GM18907 (cell line): ENCODE results near the gene MBD5.

Source experiments
- ATAC-seq: cut with Tn5 transposase; IDR thresholded peaks from one replicate; pipeline ENCODE4 v1.9.1; 2021; ENCODE audit warnings: mild to moderate bottlenecking, moderate library complexity; ENCODE audit not compliant: unreplicated experiment

MBD5 gene

GRCh38 chr2:148110184-148110583 is 89.3 kb downstream of the MBD5 start:
- ATAC-seq = peak; percentile 53

- no peak for ATAC-seq
These were observed 101.9 kb downstream of the MBD5 start for GRCh38 chr2:148122788-148123187.

GRCh38 chr2:148124271-148124670 is 103.4 kb downstream of the MBD5 start:
- ATAC-seq = no peak

- ATAC-seq = no peak
These were observed 109.7 kb downstream of the MBD5 start for GRCh38 chr2:148130581-148130980.

- no peak for ATAC-seq
These were observed 111.5 kb downstream of the MBD5 start for GRCh38 chr2:148132412-148132811.

GRCh38 chr2:148135705-148136104 is 114.8 kb downstream of the MBD5 start:
- ATAC-seq = no peak

- ATAC-seq = no peak
These were observed 115.5 kb downstream of the MBD5 start for GRCh38 chr2:148136441-148136840.

GRCh38 chr2:148161909-148162435 is 141.1 kb downstream of the MBD5 start:
- no peak for ATAC-seq

GRCh38 chr2:148162871-148163270 is 142.0 kb downstream of the MBD5 start:
- ATAC-seq = no peak

- ATAC-seq = no peak
These were observed 145.1 kb downstream of the MBD5 start for GRCh38 chr2:148165975-148166374.

- no peak for ATAC-seq
These were observed 146.4 kb downstream of the MBD5 start for GRCh38 chr2:148167241-148167766.

GRCh38 chr2:148167855-148168254 is 147.0 kb downstream of the MBD5 start:
- ATAC-seq = no peak

- ATAC-seq = no peak
These were observed 151.4 kb downstream of the MBD5 start for GRCh38 chr2:148172131-148172753.

- ATAC-seq = no peak
These were observed 152.3 kb downstream of the MBD5 start for GRCh38 chr2:148173168-148173567.

GRCh38 chr2:148177559-148177958 is 156.7 kb downstream of the MBD5 start:
- ATAC-seq = no peak

- ATAC-seq = no peak
These were observed 158.8 kb downstream of the MBD5 start for GRCh38 chr2:148179724-148180123.

- no peak for ATAC-seq
These were observed 164.1 kb downstream of the MBD5 start for GRCh38 chr2:148184976-148185375.

- no peak for ATAC-seq
These were observed 174.0 kb downstream of the MBD5 start for GRCh38 chr2:148194882-148195281.

- ATAC-seq = no peak
These were observed 180.4 kb downstream of the MBD5 start for GRCh38 chr2:148201075-148202004.

GRCh38 chr2:148202237-148202636 is 181.3 kb downstream of the MBD5 start:
- ATAC-seq = no peak

GRCh38 chr2:148207111-148207510 is 186.2 kb downstream of the MBD5 start:
- ATAC-seq = no peak

GRCh38 chr2:148209603-148210002 is 188.7 kb downstream of the MBD5 start:
- no peak for ATAC-seq
